Activated CD8-positive, alpha-beta memory T cell treated with anti-CD3 and anti-CD28 coated beads, Interleukin-2, amount 50 U/mL, for 1 hour (primary cell): ENCODE data around the gene COL27A1.
A peak's percentile ranks its signal among the peaks of the same experiment; 100 is the strongest.

Experiments
- DNase-seq: peaks from one replicate; pipeline ENCODE4 v3.0.0-alpha.2; 2020; ENCODE audit errors: extremely low read depth

COL27A1 gene

DNA sequence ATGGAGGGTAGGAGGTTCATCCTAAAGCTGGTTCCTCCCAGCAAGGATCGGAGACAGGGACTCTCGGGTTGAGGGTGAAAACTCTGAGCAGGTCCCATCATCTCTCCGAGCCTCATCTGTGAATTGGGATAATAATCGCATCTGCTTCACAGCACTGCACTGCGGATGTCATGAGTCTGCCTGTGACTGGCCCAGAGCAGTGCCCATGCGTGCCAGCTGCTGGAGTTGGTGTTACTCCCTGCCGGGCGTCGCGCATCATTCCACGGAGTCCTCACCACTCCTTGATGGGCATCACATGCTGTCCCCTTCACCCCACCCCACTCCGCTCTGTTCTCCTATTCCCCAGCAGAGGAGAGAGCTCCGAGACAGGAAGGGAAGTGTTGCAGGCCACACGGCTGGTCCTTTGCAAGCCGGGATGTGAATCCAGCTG is 132.4 kb downstream of the COL27A1 start:
- no peak for DNase-seq

DNA sequence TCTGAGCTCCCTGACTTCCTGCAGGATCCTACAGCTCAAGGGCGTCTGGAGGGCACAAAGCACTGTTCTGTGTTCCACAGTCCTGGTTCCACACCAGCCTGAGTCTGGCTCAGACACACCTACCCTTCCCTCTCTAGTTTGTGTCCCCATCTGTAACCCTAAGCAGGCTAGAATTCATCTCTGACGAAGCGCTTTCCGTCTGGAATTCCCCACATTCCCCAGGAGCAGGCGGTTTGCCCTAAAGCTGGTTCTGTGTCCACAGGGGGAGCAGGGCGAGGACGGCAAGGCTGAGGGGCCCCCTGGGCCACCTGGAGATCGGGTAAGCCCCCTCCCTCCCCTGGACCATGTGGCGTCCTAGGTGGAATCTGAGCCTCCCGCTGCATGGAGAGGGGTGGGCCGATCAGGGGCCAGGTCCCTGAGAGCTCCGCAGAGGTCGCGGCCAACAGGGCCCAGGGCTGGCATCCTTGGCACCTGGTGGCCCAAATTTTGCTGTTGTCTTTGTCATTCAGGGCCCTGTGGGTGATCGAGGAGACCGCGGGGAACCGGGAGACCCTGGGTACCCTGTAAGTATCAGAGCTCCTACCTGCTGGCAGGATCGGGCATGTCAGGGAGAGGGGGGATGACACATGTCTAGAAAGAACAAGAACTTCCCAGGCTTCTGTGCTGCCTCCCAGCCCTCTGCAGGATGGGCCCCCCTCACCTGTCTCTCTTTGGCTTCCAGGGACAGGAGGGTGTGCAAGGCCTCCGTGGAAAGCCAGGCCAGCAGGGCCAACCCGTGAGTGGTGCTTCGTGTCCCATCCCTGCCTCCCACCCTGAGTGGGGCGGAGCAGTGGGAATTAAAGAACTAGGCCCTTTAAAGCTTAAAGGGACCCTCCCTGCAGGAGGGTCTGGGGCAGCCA is 133.1 kb downstream of the COL27A1 start:
- no peak for DNase-seq

DNA sequence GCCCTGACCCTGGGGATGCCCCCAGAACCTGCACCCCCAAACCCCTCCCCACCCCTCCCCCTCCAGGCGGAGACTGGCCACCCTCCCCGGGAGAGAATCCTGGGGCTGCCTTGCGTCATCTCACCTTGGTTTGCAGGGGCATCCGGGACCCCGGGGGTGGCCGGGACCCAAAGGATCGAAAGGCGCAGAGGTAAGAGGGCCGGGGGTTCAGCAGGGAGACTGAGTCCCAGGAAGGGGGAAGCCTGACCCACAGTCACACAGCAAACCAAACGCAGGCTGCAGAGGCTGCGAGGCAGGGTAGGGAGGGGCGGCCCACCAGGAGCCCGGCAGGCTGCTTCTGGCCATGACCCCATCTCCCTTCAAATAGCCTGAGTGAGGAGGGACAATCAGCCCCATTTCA is 133.8 kb downstream of the COL27A1 start:
- no peak for DNase-seq

- no peak for DNase-seq
Observed at GRCh38 chr9:114289571-114290481, 134.5 kb downstream of the COL27A1 start.

DNA sequence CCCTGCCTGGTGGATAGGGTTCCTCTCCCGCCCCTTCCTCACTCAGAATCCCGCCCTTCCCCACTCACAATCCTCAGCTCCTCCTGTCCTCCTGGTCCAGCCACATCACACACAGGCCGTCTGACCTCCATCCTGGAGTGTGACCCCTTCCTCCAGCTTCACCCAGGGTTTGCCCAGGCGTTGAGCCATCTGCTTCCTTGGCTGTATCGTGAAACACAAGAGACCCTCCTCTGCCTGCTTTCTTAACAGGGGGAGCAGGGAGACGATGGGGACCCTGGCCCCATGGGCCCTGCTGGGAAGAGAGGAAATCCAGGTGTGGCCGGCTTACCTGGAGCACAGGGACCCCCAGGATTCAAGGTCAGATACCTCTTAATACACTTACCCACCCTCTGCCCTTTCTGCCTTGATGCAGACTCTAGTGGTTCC is 135.2 kb downstream of the COL27A1 start:
- no peak for DNase-seq

GRCh38 chr9:114291064-114291474 is 135.7 kb downstream of the COL27A1 start:
- DNase-seq: peak; percentile 13

GRCh38 chr9:114291886-114292590 is 136.7 kb downstream of the COL27A1 start:
- DNase-seq: no peak

GRCh38 chr9:114294664-114295063 is 139.3 kb downstream of the COL27A1 start:
- DNase-seq: no peak

GRCh38 chr9:114296338-114296737 is 141.0 kb downstream of the COL27A1 start:
- no peak for DNase-seq

DNA sequence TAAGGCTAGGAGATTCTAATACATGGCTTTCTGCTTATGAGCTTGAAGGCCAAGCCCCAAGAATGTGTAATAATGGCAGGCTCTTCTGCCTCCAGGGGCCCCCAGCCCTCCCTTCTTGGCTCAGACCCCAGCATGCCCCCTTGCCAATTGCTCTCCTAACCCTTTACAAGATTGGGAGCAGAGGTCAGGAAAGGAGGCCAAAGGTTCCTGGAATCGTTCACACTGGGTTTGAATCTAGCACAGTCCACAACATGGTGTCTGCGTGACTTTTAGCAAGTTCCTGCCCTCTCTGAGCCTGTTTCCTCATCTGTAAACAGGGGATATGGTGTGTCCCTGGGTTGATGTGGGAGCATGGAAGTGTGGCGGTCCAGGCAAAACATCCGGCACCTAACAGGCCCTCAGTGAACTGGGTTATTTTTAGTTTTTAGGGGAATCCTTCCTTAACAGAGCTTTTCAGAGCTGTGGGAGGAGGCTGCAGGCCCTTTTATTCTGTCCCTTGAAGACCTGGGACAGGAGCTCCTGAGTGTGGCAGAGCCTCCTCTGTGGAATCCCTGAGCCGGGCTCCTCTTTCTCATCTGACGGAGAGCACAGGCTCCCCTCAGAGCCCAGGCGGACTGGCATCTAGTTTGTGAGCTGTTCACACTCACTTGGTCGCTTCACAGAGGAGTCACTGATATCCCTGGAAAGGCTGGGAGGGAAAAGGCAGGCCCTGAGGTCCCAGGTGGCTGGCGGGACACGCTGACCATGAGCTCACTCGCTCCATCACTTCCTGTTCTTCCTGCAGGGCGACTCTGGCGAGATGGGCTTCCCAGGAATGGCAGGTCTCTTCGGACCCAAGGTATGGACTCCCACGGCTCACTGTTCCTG is 144.2 kb downstream of the COL27A1 start:
- no peak for DNase-seq

GRCh38 chr9:114300153-114300845 is 145.0 kb downstream of the COL27A1 start:
- no peak for DNase-seq

DNA sequence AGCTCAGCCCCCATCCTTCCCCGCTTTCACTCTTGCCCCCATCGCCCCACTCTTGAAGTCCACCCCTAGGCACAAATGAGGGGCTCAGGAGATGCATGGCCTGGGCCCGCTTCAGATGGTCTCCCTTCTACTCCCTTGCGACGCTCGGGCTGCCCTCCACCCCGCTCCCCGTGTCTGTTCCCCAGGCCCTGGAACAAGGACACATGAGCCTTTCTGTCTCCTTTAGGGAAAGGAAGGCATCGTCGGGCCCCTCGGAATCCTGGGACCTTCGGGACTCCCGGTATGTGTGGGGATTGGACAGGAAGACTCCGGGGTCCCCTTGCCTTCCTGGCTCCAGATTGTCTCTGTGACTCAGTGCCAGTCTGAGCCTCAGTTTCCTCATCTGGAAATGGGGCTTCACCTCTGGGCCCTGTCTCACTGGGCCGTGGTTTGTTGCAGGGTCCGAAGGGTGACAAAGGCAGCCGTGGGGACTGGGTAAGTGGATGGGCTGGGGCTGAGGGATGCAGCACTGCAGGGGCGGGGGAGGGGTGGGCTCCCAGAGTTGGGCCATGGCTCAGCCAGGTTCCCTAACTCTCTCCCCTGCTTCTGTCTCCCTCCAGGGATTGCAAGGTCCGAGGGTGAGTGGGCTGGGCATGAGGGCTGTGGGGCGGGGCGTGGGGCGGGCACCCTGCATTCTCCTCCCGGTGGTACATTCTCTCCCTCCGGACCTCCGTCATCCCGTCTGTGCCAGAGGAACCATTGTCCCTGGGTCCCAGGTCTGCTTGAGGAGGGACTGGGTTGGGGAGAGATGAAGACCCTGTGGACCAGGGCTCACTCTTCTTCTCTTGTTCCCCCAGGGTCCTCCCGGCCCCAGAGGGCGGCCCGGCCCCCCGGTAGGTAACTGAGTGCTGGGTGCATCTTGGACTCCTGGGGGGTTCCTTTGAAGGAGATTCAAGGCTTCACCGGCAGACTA is 145.8 kb downstream of the COL27A1 start:
- no peak for DNase-seq

GRCh38 chr9:114301798-114302565 is 146.6 kb downstream of the COL27A1 start:
- no peak for DNase-seq

DNA sequence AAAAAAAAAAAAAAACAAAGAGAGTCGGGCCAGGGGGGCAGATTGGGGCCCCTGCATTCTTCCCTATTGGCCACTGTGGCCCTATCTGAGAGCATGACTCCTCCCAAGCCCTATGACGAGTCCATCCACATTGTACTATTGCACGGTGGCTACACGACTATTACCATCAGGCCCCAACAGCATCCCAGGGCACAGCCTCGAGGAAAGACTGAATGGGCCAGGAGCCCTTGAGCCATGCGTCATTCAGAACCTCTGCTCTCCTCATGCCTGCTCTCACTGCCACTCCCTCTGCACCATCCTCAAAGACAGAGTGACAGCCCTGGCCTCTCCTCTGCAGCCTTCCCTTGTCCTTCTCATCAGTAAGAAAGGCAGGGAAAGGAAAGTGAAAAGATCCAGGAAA is 147.4 kb downstream of the COL27A1 start:
- no peak for DNase-seq

- DNase-seq: no peak
Observed at GRCh38 chr9:114303571-114303970, 148.2 kb downstream of the COL27A1 start.

DNA sequence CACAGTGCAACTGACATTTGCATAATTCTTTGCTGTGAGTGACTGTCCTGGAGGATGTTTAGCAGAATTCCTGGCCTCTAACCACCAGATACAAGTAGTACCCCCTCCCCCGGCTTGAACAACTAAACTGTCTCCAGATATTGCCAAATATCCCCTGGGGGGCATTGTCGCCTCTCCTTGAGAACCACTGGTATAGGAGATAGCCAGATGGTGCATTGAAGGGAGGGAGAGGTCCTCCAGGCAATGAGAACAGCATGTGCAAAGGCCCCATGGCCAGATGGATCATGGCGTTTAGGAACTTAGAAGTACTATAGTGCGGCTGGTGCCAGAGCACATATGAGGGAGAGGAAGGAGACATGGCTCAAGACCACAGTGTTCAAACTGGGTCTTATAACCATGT is 148.6 kb downstream of the COL27A1 start:
- no peak for DNase-seq

DNA sequence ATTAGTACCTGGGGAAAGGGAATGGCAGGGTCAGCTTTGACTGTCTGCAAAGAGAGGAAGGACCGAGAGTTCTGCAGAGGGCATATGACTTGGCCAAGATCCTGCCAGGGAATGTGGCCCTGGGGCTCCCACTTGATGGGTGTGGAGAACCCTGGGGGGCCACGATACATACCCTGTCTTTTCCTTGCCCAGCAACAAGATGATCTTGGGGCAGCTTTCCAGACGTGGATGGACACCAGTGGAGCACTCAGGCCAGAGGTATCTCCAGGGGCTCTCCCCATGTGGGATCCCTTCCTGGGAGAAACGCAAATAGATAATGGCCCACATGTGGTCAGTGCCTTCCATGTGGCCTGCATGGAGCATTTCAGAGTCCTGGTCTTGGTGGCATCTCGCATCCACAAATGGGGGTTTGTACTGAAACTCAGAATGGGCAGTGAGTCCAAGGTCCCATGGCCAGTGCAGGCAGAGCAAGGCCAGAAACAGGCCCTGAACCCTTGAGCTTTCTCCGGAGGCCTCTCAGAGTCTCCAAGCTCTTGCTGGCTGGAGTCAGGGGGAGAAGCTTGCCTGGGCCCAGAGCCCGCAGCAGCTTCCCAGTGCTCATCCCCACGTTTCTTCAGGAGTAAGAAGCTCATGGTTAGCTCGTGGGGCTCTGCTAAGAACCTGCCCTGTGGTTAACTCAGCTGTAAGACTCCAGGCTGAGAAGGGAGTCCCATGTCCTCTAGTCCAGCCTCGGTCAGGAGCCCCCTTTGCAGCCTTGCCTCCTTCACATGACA is 149.3 kb downstream of the COL27A1 start:
- no peak for DNase-seq

DNA sequence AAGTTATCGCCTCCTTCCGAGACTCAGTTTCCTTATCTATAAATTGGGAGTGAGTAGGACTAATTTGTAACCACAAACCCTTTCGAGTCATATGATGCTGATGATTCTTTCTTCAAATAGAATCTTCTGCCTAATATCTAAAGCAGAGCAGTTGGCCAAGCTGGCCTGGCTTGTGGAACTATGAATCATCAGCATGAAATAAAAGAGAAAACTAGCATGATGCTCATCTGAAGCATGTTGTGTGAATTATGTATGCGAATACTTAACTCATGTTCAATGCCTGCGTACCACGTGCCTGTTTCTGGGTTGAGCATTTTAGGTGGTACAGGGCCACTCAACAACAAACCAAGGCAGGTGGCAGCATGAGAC is 152.5 kb downstream of the COL27A1 start:
- no peak for DNase-seq
